Nephron progenitor cell (in vitro differentiated cells): ENCODE measurements around the gene GRM8.

ENCODE experiments used
- DNase-seq: peaks from one replicate; pipeline ENCODE4 v3.0.0; 2021
- H3K27ac Mint-ChIP-seq: 2 replicates; pipeline ENCODE4 v1.8.0; 2021; ENCODE audit warnings: mild to moderate bottlenecking, moderate library complexity, mixed read lengths
- H3K27me3 Mint-ChIP-seq: 2 replicates; pipeline ENCODE4 v1.8.0; 2021; ENCODE audit warnings: mild to moderate bottlenecking, low read depth, mixed read lengths; ENCODE audit not compliant: poor library complexity
- H3K36me3 Mint-ChIP-seq: 2 replicates; pipeline ENCODE4 v1.8.0; 2021; ENCODE audit warnings: low read depth, mixed read lengths
- H3K4me1 Mint-ChIP-seq: 2 replicates; pipeline ENCODE4 v1.8.0; 2021; ENCODE audit warnings: mixed read lengths
- H3K4me3 Mint-ChIP-seq: 2 replicates; pipeline ENCODE4 v1.8.0; 2021; ENCODE audit warnings: mild to moderate bottlenecking, moderate library complexity, mixed read lengths
- H3K9me3 Mint-ChIP-seq: 2 replicates; pipeline ENCODE4 v1.8.0; 2021; ENCODE audit warnings: mild to moderate bottlenecking, moderate library complexity, mixed read lengths
- CTCF ChIP-seq: fragments of 200-600 bp; sonication (generic); IDR thresholded peaks from 2 replicates; pipeline ENCODE4 v1.5.0; 2021; ENCODE audit warnings: antibody characterized with exemption

Gene GRM8

GRCh38 chr7:126401918-126402317 lies 850.8 kb downstream of the GRM8 start:
- Mint-ChIP-seq H3K27me3 (no peaks in the 10 kb centered on the region), H3K4me1 (no peaks in the 10 kb centered on the region), H3K9me3 (no peaks in the 10 kb centered on the region), H3K27ac (no peak overlapping the region), H3K4me3 (no peak overlapping the region), H3K36me3 (no peaks in the 10 kb centered on the region)
- DNase-seq = no peak
- TF ChIP-seq CTCF = no peak

- no peak for DNase-seq
- no peak for TF ChIP-seq CTCF
- no peak overlapping the region for H3K4me3 Mint-ChIP-seq
- H3K36me3 Mint-ChIP-seq = no peaks in the 10 kb centered on the region
- H3K9me3 Mint-ChIP-seq = no peaks in the 10 kb centered on the region
- no peak overlapping the region for H3K27ac Mint-ChIP-seq
- no peaks in the 10 kb centered on the region for H3K4me1 Mint-ChIP-seq
- no peaks in the 10 kb centered on the region for H3K27me3 Mint-ChIP-seq
Observed at GRCh38 chr7:126398851-126399529, 853.8 kb downstream of the GRM8 start.

GRCh38 chr7:126398285-126398684 lies 854.5 kb downstream of the GRM8 start:
- Mint-ChIP-seq H3K4me3 (no peak overlapping the region), H3K27me3 (no peaks in the 10 kb centered on the region), H3K9me3 (no peaks in the 10 kb centered on the region), H3K4me1 (no peaks in the 10 kb centered on the region), H3K27ac (no peak overlapping the region), H3K36me3 (no peaks in the 10 kb centered on the region)
- no peak for TF ChIP-seq CTCF
- DNase-seq = no peak

GRCh38 chr7:126394406-126394805 lies 858.3 kb downstream of the GRM8 start:
- no peaks in the 10 kb centered on the region for H3K27me3 Mint-ChIP-seq
- H3K36me3 Mint-ChIP-seq = no peaks in the 10 kb centered on the region
- no peak for DNase-seq
- no peaks in the 10 kb centered on the region for H3K4me1 Mint-ChIP-seq
- H3K27ac Mint-ChIP-seq = no peak overlapping the region
- H3K4me3 Mint-ChIP-seq = no peak overlapping the region
- H3K9me3 Mint-ChIP-seq = no peaks in the 10 kb centered on the region
- TF ChIP-seq CTCF = no peak
